DMS 273 (cell line): Measurements from ENCODE around the gene UFSP2.

Source experiments
- DNase-seq: peaks from one replicate; lab custom pipeline; 2025; ENCODE audit not compliant: unreplicated experiment; lab: John Stamatoyannopoulos, UW

Gene UFSP2

DNA sequence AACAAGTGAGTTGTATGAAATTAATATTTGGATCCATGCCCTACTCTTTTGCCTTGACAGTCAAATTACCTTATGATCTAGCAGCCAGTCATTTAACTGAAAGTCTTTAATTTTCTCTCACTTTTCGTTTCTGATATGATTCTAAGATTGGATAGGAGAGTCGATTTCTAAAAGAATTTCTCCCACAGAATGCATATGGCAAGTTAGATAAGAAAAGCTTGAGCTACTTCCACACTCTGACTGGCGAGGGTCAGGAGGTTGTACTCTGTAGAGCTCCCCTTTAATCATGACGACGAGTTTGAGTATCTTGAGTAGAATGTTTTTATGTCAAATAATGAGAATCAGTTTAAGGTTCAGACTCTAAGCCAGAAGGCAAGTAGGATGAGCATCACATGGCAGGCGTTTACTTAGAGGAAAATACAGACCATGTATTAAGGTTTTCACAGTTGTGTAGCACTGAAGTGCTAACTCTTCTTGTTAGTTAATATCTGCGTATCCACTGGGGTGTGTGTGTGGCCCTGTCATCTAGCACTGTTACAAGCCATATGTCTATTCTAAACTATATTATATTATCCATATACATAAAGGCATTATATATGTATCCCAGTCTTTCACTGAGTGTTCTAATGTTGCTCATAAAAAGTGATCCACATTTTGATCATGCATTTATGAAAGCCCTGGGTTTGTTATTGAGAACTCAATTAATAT lies 67.9 kb downstream of the UFSP2 start:
- DNase-seq, result no peak

DNA sequence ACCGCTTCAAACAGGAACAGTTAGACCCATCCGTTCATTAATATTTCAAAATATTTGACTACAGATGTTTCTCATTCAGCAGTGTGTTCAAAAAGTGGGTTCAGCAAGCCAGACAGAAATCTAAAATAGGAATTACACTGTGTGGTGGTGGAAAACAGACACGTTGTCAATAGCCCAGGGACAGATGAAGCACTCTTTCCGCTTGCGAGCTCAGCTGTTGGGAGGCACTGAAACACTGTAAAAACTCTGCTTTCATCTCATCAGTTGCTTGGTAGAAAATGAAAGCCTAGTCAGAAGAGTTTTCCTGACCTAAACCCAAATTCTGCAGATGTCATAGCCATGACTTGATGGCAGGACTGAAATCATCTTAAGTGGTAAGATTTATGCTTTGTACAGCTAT lies 68.6 kb downstream of the UFSP2 start:
- no peak for DNase-seq

DNA sequence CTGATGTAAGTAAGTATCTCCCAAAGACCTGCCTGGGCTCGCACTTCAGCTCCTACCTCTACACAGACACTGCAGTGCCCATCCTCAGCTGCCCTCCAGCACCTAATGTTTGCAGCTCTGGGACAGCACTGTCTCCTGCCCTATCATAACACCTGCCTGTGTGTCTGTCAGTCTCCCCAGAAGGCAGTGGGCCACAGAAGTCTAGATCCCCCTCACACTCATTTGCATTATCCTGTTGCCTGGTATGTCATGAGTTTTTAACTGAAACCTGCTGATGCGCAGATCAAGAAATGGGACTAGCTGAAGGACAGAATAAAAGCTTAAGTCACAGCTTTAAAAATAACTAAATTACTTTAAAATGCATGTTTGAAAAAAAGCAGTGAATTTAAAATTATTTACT lies 73.0 kb downstream of the UFSP2 start:
- no peak for DNase-seq

DNA sequence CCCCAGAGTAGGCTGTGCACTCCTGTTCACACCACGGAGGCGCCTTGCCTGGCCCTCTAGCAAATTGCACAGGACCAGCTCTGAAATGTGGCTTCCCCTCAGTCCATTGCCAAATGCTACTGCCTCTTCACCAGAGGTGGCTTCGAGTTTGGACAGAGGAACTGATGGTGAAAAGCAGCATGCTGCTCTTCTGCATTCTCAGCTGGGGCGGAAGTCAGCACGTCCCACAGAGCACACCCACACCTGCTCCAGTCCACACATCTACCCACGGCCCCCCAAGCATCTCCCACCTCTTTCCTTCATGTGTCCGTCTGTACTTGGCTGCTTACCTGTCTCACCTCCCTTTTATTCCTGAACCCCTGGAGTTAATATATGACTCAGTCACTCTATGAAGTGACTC lies 73.6 kb downstream of the UFSP2 start:
- DNase-seq, result no peak

DNA sequence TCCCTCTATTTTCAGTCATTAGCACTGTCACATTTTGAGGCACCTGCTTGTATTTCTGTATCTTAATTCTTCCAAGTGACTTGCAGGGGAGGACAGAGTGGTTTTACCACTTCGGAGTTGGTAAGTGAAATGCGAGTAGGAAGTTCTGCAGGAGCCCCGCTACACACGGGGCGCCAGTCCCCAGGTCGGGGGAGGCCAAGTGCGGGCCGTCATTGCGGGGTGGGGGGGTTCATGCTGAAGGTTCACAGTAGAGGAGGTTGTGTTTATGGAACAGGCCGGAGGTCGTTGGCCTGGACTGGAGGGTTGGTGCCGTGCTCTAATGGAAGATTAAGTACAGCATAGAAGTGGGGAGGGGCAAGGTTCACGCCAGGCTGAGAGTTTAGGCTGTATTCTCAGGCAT lies 74.1 kb downstream of the UFSP2 start:
- no peak for DNase-seq
